Gastrocnemius medialis (tissue), 4 donors: Measurements from ENCODE around the gene ZCCHC24. TPM values are rescaled to one million over a fixed set of nuclear protein-coding genes. Genes with fewer than 3 reads are reported as not detected.

Source experiments
- ATAC-seq, 2 donors: fragments of 150-250 bp; one replicate each; pipeline ENCODE4 v1.9.1; 2016
- DNase-seq, 2 donors: peaks; one replicate each; pipeline ENCODE4 v3.0.0-alpha.2; 2019
- H3K27ac ChIP-seq, 4 donors: fragments of 200-600 bp; sonication (generic); 1 replicate in 1 of 4; 2 replicates in 3 of 4; pipeline ENCODE4 v1.5.1; 2016 to 2018; ENCODE audit warnings: mild to moderate bottlenecking in 2 of 4, moderate library complexity in 1 of 4
- H3K27me3 ChIP-seq, 3 donors: fragments of 200-600 bp; sonication (generic) in 2 of 3; 1 replicate in 1 of 3; 2 replicates in 2 of 3; pipeline versions ENCODE4 v1.5.1 to v1.6.0; 2016 to 2019; ENCODE audit warnings: mild to moderate bottlenecking in 1 of 3, moderate library complexity in 1 of 3
- H3K36me3 ChIP-seq, 2 donors: fragments of 200-600 bp; sonication (generic) in 1 of 2; one replicate each; pipeline ENCODE4 v1.5.1; 2017 to 2018
- H3K4me1 ChIP-seq, 2 donors: fragments of 200-600 bp; sonication (generic) in 1 of 2; one replicate each; pipeline ENCODE4 v1.5.1; 2016 to 2017; ENCODE audit warnings: mild to moderate bottlenecking in 2 of 2
- H3K4me3 ChIP-seq, 4 donors: fragments of 200-600 bp; sonication (generic) in 3 of 4; 1 replicate in 1 of 4; 2 replicates in 3 of 4; pipeline ENCODE4 v1.5.1; 2016 to 2019; ENCODE audit warnings: mild to moderate bottlenecking in 2 of 4
- H3K9me3 ChIP-seq, 3 donors: fragments of 200-600 bp; sonication (generic) in 2 of 3; 1 replicate in 1 of 3; 2 replicates in 2 of 3; pipeline ENCODE4 v1.5.1; 2016 to 2019
- POLR2A ChIP-seq, 2 donors: fragments of 450-650 bp; IDR thresholded peaks; one replicate each; pipeline ENCODE4 v1.6.1; 2017; ENCODE audit warnings: antibody characterized with exemption in 2 of 2, mild to moderate bottlenecking in 2 of 2, moderate library complexity in 2 of 2
- in situ Hi-C, 4 donors: fragments of 200-750 bp; cut with MboI; loops; one replicate each; pipeline versions ENCODE4 v1.15.0 to v1.8.0; 2017; ENCODE audit warnings: low sequenced_read_pairs in 4 of 4
- intact Hi-C: fragments of 100-400 bp; cut with DNase I; formaldehyde crosslinking; loops from one replicate; pipeline ENCODE4 v1.15.1; 2023; ENCODE audit warnings: low total_unique reads
- total RNA-seq, 4 donors: library from RNA; depleted of rRNA; stranded (reverse); fragments of >200 nt; gene quantifications; one replicate each; pipeline versions ENCODE4 v1.1.0 to v1.2.3, GENCODE V29; 2016
- TF ChIP-seq, protein P1 (sequence below), 5 experiments: fragments of 450-650 bp in 3 of 5; fragments of 200-600 bp in 2 of 5; sonication (generic) in 2 of 5; IDR thresholded peaks in 4 of 5; conservative IDR thresholded peaks in 1 of 5; 1 replicate in 4 of 5; 2 replicates in 1 of 5; pipeline ENCODE4 v1.5.1; 2016 to 2019; ENCODE audit warnings: antibody characterized with exemption in 5 of 5, mild to moderate bottlenecking in 3 of 5, moderate library complexity in 3 of 5

The ZCCHC24 gene
- total RNA-seq, 4 donors from 2014 or later: 59.6 to 122 (median 84.5) TPM

DNA sequence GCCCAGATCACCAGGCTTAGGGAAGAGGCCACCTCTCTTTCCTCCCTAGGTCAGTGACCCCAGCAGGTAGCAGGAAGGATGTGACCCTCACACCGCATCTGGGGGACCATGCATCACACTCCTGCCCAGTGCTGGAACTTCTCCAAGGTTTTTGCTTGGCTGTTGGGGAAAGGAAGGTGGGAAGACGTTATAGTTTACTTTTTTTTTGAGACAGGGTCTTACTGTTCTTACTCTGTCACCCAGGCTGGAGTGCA lies 8.6 kb downstream of the ZCCHC24 start:
- H3K9me3 ChIP-seq: no peaks in the 10 kb centered on the region
- in situ Hi-C loops: loop anchor here in 1 of 4 donors (25.0 kb wide), 1 partner anchor 349 kb away; no protein-coding TSS in a partner anchor
- ATAC-seq (no peak), DNase-seq (peak in 1 of 2 donors; percentile 11)
- TF ChIP-seq, protein P1, sequence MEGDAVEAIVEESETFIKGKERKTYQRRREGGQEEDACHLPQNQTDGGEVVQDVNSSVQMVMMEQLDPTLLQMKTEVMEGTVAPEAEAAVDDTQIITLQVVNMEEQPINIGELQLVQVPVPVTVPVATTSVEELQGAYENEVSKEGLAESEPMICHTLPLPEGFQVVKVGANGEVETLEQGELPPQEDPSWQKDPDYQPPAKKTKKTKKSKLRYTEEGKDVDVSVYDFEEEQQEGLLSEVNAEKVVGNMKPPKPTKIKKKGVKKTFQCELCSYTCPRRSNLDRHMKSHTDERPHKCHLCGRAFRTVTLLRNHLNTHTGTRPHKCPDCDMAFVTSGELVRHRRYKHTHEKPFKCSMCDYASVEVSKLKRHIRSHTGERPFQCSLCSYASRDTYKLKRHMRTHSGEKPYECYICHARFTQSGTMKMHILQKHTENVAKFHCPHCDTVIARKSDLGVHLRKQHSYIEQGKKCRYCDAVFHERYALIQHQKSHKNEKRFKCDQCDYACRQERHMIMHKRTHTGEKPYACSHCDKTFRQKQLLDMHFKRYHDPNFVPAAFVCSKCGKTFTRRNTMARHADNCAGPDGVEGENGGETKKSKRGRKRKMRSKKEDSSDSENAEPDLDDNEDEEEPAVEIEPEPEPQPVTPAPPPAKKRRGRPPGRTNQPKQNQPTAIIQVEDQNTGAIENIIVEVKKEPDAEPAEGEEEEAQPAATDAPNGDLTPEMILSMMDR (IDR thresholded peaks at IDR 0.05 in 4 of 5, conservative IDR thresholded peaks at IDR 0.05 in 1 of 5): no peak
- no peak for TF ChIP-seq POLR2A (IDR thresholded peaks at IDR 0.05)
- H3K27ac ChIP-seq: peak overlapping the region; percentile 91 to 98 (median 94)
- no peak overlapping the region for H3K4me3 ChIP-seq
- no peaks in the 10 kb centered on the region for H3K27me3 ChIP-seq
- intact Hi-C loops: no loop called here
- peaks cover 89 to 94% of the 10 kb centered on the region in 2 donors for H3K4me1 ChIP-seq
- peaks cover 0 to 6% of the 10 kb centered on the region in 2 donors for H3K36me3 ChIP-seq

DNA sequence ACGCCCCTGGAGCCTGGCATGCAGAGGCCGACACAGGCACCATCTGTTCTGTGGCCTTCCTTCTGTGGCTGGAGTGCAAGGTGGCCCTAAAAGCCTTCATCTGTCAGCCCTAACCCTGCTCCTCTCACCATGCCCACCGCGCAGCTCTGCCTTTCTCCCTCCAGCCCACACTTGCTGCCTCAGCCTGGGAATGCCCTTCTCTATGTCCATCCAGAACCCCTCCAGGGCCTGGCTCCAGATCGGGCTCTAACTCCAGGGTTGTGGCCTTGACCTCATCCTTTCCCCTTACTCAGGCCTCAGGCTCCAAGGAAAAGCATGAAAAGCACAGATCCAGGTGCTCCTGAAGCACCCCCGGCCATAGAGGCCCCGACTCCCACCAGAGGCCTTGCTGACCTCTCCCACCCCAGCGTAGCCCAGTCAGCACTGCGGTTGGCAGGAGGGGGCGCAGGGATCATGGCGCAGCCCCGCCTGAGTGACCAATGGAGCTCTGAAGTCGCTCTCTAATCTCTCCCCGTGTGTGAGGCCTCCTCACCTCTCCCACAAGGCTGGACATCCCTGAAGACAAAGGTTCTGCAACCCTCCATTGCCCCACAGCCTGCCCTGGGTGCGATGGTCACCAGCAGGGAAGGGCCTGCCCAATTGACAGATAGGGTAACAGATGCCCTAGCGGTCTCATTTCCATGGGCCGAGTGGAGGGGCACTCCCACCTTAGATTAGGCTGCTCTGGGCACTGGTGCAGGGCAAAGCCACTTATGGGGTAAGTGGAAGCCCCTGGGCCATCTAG lies 9.2 kb downstream of the ZCCHC24 start:
- peak in 1 of 2 donors; percentile 14 for DNase-seq
- TF ChIP-seq, protein P1 (IDR thresholded peaks at IDR 0.05 in 4 of 5, conservative IDR thresholded peaks at IDR 0.05 in 1 of 5): no peak
- no peak for TF ChIP-seq POLR2A (IDR thresholded peaks at IDR 0.05)

DNA sequence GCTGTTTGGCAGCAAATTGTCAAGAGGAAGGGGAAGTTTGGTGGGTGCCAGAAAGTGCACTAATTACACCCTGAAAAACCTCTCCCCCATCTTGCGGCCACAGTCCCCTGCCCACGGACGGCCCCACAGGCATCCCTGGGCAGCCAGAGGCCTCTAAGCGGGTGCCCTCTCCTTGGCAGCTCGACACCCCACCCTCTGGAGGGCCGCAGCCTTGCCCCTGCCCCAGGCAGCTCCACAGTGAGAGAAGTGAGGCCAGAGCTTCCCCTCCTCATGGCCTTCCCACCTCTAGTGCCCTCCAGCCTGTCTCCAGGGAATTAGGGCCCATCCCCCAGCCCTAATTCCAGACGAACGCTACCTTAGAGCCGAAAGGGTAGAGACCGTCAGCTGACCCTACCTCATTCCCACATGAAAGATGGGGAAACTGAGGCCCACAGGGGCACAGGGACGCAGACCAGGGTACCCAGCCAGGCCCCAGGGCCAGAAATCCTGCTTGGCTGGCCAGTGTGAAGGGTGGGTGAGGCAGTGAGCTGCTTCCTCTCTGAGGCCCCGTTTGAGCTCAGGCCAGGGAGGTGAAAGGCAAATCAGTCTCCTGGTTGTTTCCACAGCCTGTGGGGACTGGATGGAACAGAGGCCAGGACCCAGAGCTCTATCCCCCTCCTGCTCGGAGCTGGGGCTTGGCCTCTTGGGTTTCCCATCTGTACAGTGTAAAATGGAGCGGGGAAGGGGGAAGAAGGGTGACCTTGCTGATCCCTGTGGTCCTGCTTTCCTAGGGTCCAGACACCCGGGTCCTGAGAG lies 10.0 kb downstream of the ZCCHC24 start:
- intact Hi-C loops: no loop called here
- ATAC-seq: peak; percentile 24 to 30
- H3K27me3 ChIP-seq: no peaks in the 10 kb centered on the region
- H3K36me3 ChIP-seq: peaks cover 0 to 13% of the 10 kb centered on the region in 2 donors
- in situ Hi-C loops: loop anchor here in 1 of 4 donors (25.0 kb wide), 1 partner anchor 348 kb away; no protein-coding TSS in a partner anchor
- peaks cover 76 to 84% of the 10 kb centered on the region in 2 donors for H3K4me1 ChIP-seq
- H3K9me3 ChIP-seq: no peaks in the 10 kb centered on the region
- peak in 1 of 2 donors; percentile 36 for DNase-seq
- H3K27ac ChIP-seq: peak overlapping the region; percentile 91 to 98 (median 94)
- no peak for TF ChIP-seq POLR2A (IDR thresholded peaks at IDR 0.05)
- TF ChIP-seq, protein P1 (IDR thresholded peaks at IDR 0.05 in 4 of 5, conservative IDR thresholded peaks at IDR 0.05 in 1 of 5): no peak
- H3K4me3 ChIP-seq: peak overlapping the region; percentile 8 to 40 (median 21)

More for the DNA sequence above, 9.2 kb downstream of the ZCCHC24 start:
- no peak overlapping the region for H3K4me3 ChIP-seq
- in situ Hi-C loops (loop anchor here in 1 of 4 donors (25.0 kb wide), 1 partner anchor 349 kb away; no protein-coding TSS in a partner anchor), intact Hi-C loops (no loop called here)
- H3K9me3 ChIP-seq: no peaks in the 10 kb centered on the region
- H3K36me3 ChIP-seq: peaks cover 0 to 11% of the 10 kb centered on the region in 2 donors
- peaks cover 84 to 89% of the 10 kb centered on the region in 2 donors for H3K4me1 ChIP-seq
- ATAC-seq: no peak
- H3K27me3 ChIP-seq: no peaks in the 10 kb centered on the region
- peak overlapping the region; percentile 91 to 98 (median 94) for H3K27ac ChIP-seq

DNA sequence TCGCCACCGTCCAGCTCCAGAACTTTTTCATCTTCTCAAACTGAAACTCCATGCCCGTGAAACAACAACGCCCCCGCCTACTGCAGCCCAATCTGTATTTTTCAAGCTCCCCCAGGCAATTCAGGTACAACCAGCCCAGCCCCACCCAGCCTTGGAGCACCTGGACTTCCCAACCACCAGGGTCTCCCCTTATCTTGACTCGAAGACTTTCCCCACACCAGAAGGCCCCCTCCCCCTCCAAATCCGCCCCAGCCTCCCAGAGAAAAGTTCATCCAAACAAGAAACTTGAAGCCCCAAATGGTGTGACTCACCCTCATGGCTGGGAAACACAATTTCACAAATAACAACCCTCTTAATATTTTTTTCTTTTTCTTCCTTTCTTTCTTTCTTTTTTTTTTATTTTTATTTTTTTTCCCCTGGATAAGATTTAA lies 10.6 kb downstream of the ZCCHC24 start:
- TF ChIP-seq, protein P1 (IDR thresholded peaks at IDR 0.05 in 4 of 5, conservative IDR thresholded peaks at IDR 0.05 in 1 of 5): no peak
- no peak for TF ChIP-seq POLR2A (IDR thresholded peaks at IDR 0.05)
- peak in 1 of 2 donors; percentile 58 for DNase-seq
- peaks cover 73 to 78% of the 10 kb centered on the region in 2 donors for H3K4me1 ChIP-seq
- H3K27ac ChIP-seq: peak overlapping the region; percentile 91 to 98 (median 94)
- peak; percentile 62 to 66 for ATAC-seq
- in situ Hi-C loops: loop anchor here in 1 of 4 donors (25.0 kb wide), 1 partner anchor 348 kb away; no protein-coding TSS in a partner anchor
- no peaks in the 10 kb centered on the region for H3K9me3 ChIP-seq
- H3K36me3 ChIP-seq: peaks cover 0 to 13% of the 10 kb centered on the region in 2 donors
- H3K4me3 ChIP-seq: peak overlapping the region; percentile 8 to 40 (median 21)
- no peaks in the 10 kb centered on the region for H3K27me3 ChIP-seq
- intact Hi-C loops: no loop called here
